ENCODE results near the gene ULK4. TPM values are rescaled to one million over a fixed set of nuclear protein-coding genes. Genes with fewer than 3 reads are reported as not detected.
"Not testable (repeated sequence)": the region's sequence is repeated elsewhere in the genome, so short reads cannot be mapped to it uniquely, and the experiment has no call there.

The ULK4 gene
- total RNA-seq, 4 donors from 2014 or later: 13.3 to 23.4 (median 17.9) TPM

GRCh38 chr3:41456162-41456561, 505.7 kb downstream of the ULK4 start:
- H3K27ac ChIP-seq: no peak overlapping the region
- H3K4me3 ChIP-seq: no peak overlapping the region
- H3K4me1 ChIP-seq: no peaks in the 10 kb centered on the region
- TF ChIP-seq CTCF (IDR thresholded peaks at IDR 0.05) (no peak), EP300 (IDR thresholded peaks at IDR 0.05) (no peak), POLR2A (IDR thresholded peaks at IDR 0.05) (no peak)
- H3K27me3 ChIP-seq: no peaks in the 10 kb centered on the region
- no peak for DNase-seq (ENCODE audit: low spot score in 2 of 2)
- H3K9me3 ChIP-seq: no peaks in the 10 kb centered on the region
- no peaks in the 10 kb centered on the region for H3K36me3 ChIP-seq
- 88 to 100% methylated on average over 2 of the region's 2 CpGs for WGBS, 2 donors

- H3K4me3 ChIP-seq; DNase-seq (ENCODE audit: low spot score in 2 of 2); H3K27ac ChIP-seq; H3K4me1 ChIP-seq; H3K36me3 ChIP-seq; H3K9me3 ChIP-seq; H3K27me3 ChIP-seq: not testable (repeated sequence)
- 97% methylated on average over 1 of the region's 1 CpG for WGBS, 2 donors
These were observed 508.3 kb downstream of the ULK4 start for GRCh38 chr3:41453618-41454017.

GRCh38 chr3:41450416-41451231, 511.3 kb downstream of the ULK4 start:
- Histone ChIP-seq H3K4me3 (no peak overlapping the region), H3K27me3 (no peaks in the 10 kb centered on the region), H3K36me3 (no peaks in the 10 kb centered on the region), H3K9me3 (no peaks in the 10 kb centered on the region), H3K4me1 (no peaks in the 10 kb centered on the region), H3K27ac (no peak overlapping the region)
- no peak for DNase-seq (ENCODE audit: low spot score in 2 of 2)
- 67 to 71% methylated on average over 4 of the region's 4 CpGs for WGBS, 2 donors
- no peak for TF ChIP-seq EP300 (IDR thresholded peaks at IDR 0.05)
- no peak for TF ChIP-seq CTCF (IDR thresholded peaks at IDR 0.05)
- TF ChIP-seq POLR2A (IDR thresholded peaks at IDR 0.05): no peak

- no peak for TF ChIP-seq CTCF (IDR thresholded peaks at IDR 0.05)
- TF ChIP-seq EP300 (IDR thresholded peaks at IDR 0.05): no peak
- TF ChIP-seq POLR2A (IDR thresholded peaks at IDR 0.05): no peak
- 85 to 90% methylated on average over 4 of the region's 4 CpGs for WGBS, 2 donors
- no peak for DNase-seq (ENCODE audit: low spot score in 2 of 2)
These were observed 513.5 kb downstream of the ULK4 start for GRCh38 chr3:41448396-41448795.

GRCh38 chr3:41447701-41448100, 514.2 kb downstream of the ULK4 start:
- no peak overlapping the region for H3K4me3 ChIP-seq
- no peaks in the 10 kb centered on the region for H3K27me3 ChIP-seq
- no peak for DNase-seq (ENCODE audit: low spot score in 2 of 2)
- no peaks in the 10 kb centered on the region for H3K4me1 ChIP-seq
- 91 to 95% methylated on average over 4 of the region's 4 CpGs for WGBS, 2 donors
- no peaks in the 10 kb centered on the region for H3K9me3 ChIP-seq
- no peaks in the 10 kb centered on the region for H3K36me3 ChIP-seq
- H3K27ac ChIP-seq: no peak overlapping the region
- no peak for TF ChIP-seq EP300 (IDR thresholded peaks at IDR 0.05)
- TF ChIP-seq CTCF (IDR thresholded peaks at IDR 0.05): no peak
- no peak for TF ChIP-seq POLR2A (IDR thresholded peaks at IDR 0.05)

More at GRCh38 chr3:41448396-41448795, 513.5 kb downstream of the ULK4 start:
- H3K27ac ChIP-seq: no peak overlapping the region
- H3K27me3 ChIP-seq: no peaks in the 10 kb centered on the region
- no peaks in the 10 kb centered on the region for H3K9me3 ChIP-seq
- no peak overlapping the region for H3K4me3 ChIP-seq
- no peaks in the 10 kb centered on the region for H3K36me3 ChIP-seq
- no peaks in the 10 kb centered on the region for H3K4me1 ChIP-seq

- H3K36me3 ChIP-seq; H3K27me3 ChIP-seq; H3K9me3 ChIP-seq; H3K27ac ChIP-seq; H3K4me1 ChIP-seq; H3K4me3 ChIP-seq; DNase-seq (ENCODE audit: low spot score in 2 of 2): not testable (repeated sequence)
- WGBS, 2 donors: 90 to 94% methylated on average over 3 of the region's 3 CpGs
These were observed 515.6 kb downstream of the ULK4 start for GRCh38 chr3:41446316-41446715.

Measured in tibial nerve (tissue), 4 donors.